Measurements from ENCODE around the gene MARCHF3. TPM values are rescaled to one million over a fixed set of nuclear protein-coding genes. Genes with fewer than 3 reads are reported as not detected.
"Not testable (repeated sequence)": the region's sequence is repeated elsewhere in the genome, so short reads cannot be mapped to it uniquely, and the experiment has no call there.

Gene MARCHF3
- total RNA-seq, 2 experiments from 2014 or later, result 5.7 to 8.1 TPM

DNA sequence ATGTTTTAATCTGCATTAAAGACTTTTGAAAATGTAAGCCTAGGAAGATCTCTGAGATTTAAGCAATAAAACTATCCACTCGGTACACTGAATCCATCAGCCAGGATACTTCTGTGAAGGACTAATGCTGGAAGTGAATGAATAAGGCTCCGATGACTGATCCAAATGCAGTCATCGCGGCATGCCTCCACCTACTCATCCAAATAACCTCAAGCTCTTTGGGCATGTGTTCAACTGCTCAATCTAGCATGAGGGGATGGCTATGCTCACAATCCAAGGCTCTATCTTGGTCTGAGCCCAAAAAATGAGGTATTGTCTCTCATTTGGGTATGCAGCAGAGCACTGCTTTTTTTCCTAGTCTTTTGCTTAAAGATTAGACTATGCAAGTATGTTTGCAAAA is 19.2 kb downstream of the MARCHF3 start:
- Mint-ChIP-seq H3K9me3 (peaks cover 4% of the 10 kb centered on the region), H3K36me3 (peaks cover 6% of the 10 kb centered on the region), H3K27me3 (no peaks in the 10 kb centered on the region), H3K4me3 (no peak overlapping the region), H3K27ac (peak overlapping the region; percentile 85), H3K4me1 (peaks cover 43% of the 10 kb centered on the region)
- DNase-seq, result no peak

DNA sequence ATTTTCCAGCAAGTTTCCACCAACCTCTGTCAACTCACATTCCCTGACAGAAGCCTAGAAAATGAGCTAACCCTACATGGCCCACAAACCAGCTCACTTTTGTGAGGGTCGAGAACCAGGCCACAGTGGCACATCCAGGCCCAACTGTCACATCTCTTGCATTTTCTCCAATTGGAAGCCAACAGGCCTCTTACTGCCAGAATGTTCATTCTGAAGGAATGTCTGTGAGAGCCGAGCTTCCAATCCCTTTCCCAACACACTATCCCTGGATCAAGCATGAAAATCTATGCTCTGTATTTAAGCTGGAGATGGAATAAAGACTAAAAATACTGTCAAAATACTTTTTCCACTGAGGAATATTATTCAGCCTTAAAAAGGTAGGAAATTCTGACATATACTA is 20.0 kb downstream of the MARCHF3 start:
- DNase-seq, result no peak
- Mint-ChIP-seq H3K4me3 (no peak overlapping the region), H3K4me1 (peaks cover 43% of the 10 kb centered on the region), H3K27me3 (no peaks in the 10 kb centered on the region), H3K36me3 (peaks cover 6% of the 10 kb centered on the region), H3K9me3 (peaks cover 4% of the 10 kb centered on the region), H3K27ac (no peak overlapping the region)

DNA sequence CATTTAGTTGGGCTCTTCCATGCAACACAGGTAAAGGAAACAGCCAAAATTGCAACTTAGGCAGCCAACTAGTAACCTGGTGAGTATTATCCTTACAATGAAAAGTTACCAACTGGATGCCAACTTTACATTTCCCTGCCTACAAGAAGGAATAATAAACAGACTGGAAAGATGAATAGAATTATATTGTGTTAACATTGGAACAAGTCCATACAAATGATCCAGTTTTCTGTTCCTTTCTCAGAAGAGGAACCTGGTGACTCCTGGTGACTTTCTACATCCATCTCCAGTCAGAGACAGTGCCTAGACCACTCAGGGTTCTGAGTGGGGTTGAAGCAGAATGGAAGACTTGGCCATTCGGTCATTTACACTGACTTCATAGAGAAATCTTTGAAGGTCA is 20.6 kb downstream of the MARCHF3 start:
- Mint-ChIP-seq H3K27me3 (no peaks in the 10 kb centered on the region), H3K27ac (no peak overlapping the region)
- no peak for DNase-seq

DNA sequence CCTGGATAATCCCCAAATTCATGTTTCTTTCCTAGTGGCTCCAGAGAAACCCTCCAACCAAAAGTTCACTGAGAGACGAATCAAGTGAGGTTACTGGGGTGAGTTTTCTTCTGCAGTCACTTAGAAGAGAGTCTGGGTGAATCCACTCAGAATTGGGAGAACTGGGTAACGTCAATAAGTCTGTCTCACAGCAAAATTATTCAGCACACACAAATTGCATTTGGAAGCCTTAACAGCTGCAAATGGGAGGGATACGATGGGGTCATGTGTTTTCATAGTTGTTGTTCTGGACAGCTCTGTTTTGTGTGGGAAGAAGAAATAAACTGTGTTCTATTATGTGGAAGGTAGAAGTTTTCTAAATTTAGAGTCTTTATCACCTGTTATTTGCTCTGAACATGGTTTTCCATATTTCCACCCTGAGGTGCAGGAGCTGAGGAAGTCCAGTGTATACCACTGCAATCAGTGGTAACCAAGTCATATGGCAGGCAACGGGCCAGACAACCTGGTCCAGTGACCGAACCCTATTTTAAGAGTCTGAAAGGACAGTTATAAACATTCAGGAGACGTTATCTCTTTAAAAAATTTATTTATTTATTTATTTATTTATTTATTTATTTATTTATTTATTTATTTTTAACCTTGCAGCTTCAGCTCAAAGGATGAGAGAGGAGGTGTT is 21.9 kb downstream of the MARCHF3 start:
- DNase-seq, result no peak
- Mint-ChIP-seq H3K4me1 (peaks cover 34% of the 10 kb centered on the region), H3K9me3 (peaks cover 4% of the 10 kb centered on the region), H3K4me3 (no peak overlapping the region), H3K36me3 (peaks cover 2% of the 10 kb centered on the region), H3K27me3 (no peaks in the 10 kb centered on the region), H3K27ac (no peak overlapping the region)

More for the DNA sequence above, 20.6 kb downstream of the MARCHF3 start:
- Mint-ChIP-seq H3K4me1 (peaks cover 40% of the 10 kb centered on the region), H3K4me3 (no peak overlapping the region), H3K36me3 (peaks cover 6% of the 10 kb centered on the region), H3K9me3 (peaks cover 4% of the 10 kb centered on the region)

DNA sequence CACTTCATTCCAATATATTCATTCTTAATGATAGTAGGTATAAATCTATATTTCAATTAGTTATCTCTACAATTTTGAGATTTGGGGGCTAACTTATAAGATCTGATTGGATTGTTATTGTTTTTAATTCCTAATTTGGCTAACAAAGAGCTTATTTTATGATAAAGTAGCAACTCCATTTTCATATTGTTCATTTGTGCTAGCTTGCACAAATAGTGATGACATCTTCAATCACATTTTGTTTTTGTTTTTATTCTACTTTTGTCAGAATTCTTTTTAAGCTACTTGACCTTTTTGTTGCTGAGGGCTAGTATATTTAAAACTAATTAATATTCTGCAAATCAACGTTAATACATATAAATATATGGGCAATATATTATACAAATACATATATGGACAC is 22.8 kb downstream of the MARCHF3 start:
- no peak overlapping the region for H3K4me3 Mint-ChIP-seq
- H3K27me3 Mint-ChIP-seq, result no peaks in the 10 kb centered on the region
- peaks cover 28% of the 10 kb centered on the region for H3K4me1 Mint-ChIP-seq
- no peak overlapping the region for H3K27ac Mint-ChIP-seq
- H3K36me3 Mint-ChIP-seq, result peaks cover 2% of the 10 kb centered on the region
- peaks cover 4% of the 10 kb centered on the region for H3K9me3 Mint-ChIP-seq
- no peak for DNase-seq

DNA sequence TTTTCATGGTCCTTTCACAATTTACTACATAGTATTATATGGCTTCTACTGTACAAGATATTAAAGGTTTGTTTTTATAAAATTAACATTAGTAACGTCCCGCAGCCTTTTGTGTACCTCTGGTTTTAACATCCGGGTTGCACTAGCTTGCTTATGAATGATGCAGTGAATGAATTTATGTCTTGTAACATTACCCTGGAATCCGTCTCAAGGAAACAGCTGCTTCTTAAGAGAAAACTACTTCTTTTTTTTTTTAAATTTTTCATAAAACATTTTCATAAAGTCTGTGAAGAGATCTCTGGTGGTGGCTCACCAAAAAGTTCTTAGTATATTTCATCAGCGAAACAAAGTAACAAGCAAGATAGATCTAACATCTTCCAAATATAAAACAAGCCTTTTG is 23.6 kb downstream of the MARCHF3 start:
- peaks cover 2% of the 10 kb centered on the region for H3K36me3 Mint-ChIP-seq
- H3K4me1 Mint-ChIP-seq, result peaks cover 20% of the 10 kb centered on the region
- H3K4me3 Mint-ChIP-seq, result no peak overlapping the region
- no peaks in the 10 kb centered on the region for H3K27me3 Mint-ChIP-seq
- no peak for DNase-seq
- peaks cover 4% of the 10 kb centered on the region for H3K9me3 Mint-ChIP-seq
- H3K27ac Mint-ChIP-seq, result no peak overlapping the region

DNA sequence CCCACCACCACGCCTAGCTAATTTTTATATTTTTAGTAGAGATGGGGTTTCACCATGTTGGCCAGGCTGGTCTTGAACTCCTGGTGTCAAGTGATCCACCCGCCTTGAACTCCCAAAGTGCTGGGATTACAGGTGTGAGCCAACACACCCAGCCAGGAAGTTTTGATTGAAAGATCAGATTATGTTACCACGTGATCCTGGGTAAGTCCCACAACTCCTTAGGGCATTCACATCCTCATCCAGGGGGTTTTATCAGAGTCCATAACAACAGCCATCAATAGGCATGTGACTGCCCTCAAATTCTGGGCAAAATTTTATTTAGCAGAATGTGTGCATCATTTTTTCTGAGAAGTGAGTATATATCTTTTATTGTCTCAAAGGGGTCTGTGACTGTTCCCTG is 25.1 kb downstream of the MARCHF3 start:
- H3K27me3 Mint-ChIP-seq, H3K4me3 Mint-ChIP-seq, H3K36me3 Mint-ChIP-seq, DNase-seq, H3K27ac Mint-ChIP-seq, H3K9me3 Mint-ChIP-seq: not testable (repeated sequence)
- H3K4me1 Mint-ChIP-seq, result peaks cover 13% of the 10 kb centered on the region

DNA sequence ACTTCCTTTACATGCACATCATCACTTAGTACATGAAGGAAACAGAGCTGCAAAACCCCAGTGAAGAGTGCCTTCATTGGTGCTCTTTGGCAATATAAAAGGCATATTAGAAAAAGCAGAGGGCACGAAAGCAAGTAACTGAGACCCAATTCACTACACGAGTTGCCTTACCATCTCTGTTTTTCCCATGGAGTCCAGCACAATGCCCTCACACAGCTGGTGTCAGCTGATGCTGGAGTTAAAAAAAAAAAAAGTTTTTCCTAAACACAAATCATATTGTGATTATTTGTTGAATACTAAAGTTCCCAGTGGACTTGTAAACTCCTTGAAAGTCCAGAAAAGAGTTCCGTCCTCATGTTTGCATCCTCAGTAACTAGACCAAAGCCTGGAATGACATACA is 25.6 kb downstream of the MARCHF3 start:
- H3K27me3 Mint-ChIP-seq, result no peaks in the 10 kb centered on the region
- no peak overlapping the region for H3K4me3 Mint-ChIP-seq
- H3K27ac Mint-ChIP-seq, result no peak overlapping the region
- DNase-seq, result no peak
- H3K4me1 Mint-ChIP-seq, result peaks cover 11% of the 10 kb centered on the region
- H3K9me3 Mint-ChIP-seq, result peaks cover 2% of the 10 kb centered on the region
- no peaks in the 10 kb centered on the region for H3K36me3 Mint-ChIP-seq

DNA sequence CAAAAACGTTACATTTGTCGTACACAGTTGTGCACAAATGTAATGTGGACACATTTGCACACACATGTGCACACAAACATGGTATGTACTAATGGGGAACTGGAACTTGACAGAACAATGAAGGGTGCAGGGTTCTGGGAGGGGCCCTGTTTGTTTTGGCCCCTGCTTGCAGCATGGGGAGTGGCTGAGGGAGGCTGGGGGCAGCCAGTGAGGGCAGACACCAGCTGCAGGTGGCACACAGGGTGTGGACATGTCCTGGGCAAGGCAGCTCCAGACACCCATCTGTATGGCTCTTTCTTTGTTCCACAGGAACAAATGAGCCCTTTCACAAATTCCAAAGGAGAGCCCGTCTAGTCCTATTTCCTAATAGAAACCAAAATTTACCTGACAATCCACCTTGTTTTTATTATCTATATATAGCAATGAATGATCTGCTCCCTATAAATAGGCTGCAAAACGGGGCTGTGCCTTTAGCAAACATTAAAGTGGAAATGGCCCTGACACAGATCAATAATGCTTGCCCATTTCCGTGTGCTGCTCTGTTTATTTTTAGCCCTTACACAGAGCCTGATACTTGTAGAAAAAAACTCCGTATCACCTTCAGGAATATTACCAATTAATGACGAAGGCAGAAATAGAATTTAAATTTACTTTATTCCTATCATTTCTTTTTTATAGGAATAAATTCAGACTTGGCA is 26.4 kb downstream of the MARCHF3 start:
- peaks cover 5% of the 10 kb centered on the region for H3K4me1 Mint-ChIP-seq
- DNase-seq, result no peak
- no peak overlapping the region for H3K4me3 Mint-ChIP-seq

DNA sequence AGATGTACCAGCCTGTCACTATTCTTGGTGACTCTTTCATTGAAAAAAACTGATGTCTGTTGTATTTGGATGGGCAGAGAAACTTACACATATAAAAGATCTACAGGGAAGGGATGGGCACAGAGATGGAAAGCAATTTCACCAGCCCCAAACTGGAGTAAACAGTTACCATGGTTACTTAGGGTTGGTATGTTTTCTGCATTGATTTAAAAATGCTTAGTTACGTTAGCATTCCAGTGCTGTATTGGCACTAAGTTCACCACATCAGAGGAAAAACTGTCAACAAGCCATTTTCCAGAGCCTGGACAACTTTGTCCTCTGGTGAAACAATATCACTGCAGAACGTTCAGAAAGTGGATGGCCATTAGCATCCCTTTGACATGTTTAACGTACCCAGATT is 28.0 kb downstream of the MARCHF3 start:
- no peaks in the 10 kb centered on the region for H3K27me3 Mint-ChIP-seq
- H3K9me3 Mint-ChIP-seq, result no peaks in the 10 kb centered on the region
- no peaks in the 10 kb centered on the region for H3K36me3 Mint-ChIP-seq
- H3K4me1 Mint-ChIP-seq, result peaks cover 6% of the 10 kb centered on the region
- H3K4me3 Mint-ChIP-seq, result no peak overlapping the region
- DNase-seq, result no peak
- H3K27ac Mint-ChIP-seq, result no peak overlapping the region

More for the DNA sequence above, 26.4 kb downstream of the MARCHF3 start:
- H3K27ac Mint-ChIP-seq, result no peak overlapping the region
- H3K9me3 Mint-ChIP-seq, result no peaks in the 10 kb centered on the region
- no peaks in the 10 kb centered on the region for H3K36me3 Mint-ChIP-seq
- no peaks in the 10 kb centered on the region for H3K27me3 Mint-ChIP-seq

DNA sequence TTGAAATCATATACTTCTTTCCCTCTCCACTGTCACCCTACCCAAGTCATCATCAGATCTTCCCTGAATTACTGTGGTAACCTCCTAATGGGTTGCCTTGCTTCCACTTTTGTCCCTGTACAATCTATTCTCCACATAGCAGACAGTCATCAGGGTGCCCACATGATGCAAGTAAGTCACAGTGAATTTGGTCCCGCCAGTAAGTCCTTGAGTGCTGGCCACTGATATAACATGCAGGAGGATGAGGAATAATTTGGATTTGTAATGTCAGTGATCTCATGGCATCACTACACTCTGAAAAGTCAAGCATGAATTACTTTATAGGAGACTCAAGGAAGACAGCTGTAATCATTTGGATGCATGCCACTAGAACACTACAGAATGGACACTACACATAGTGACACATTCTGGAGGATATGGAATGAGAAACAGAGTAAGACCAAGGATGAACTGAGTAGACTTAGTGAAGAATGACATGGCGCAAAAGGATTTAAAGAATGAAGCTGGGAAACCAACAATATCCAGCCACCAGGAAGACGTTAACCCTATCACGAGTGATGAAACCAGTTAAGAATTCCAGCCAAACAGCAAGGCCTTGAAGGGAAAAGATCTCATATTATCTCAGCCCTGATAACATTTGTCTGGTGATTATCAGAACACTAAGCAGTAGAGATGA is 28.6 kb downstream of the MARCHF3 start:
- no peak for DNase-seq
- H3K4me3 Mint-ChIP-seq, result no peak overlapping the region
- no peaks in the 10 kb centered on the region for H3K36me3 Mint-ChIP-seq
- no peak overlapping the region for H3K27ac Mint-ChIP-seq
- H3K9me3 Mint-ChIP-seq, result no peaks in the 10 kb centered on the region
- H3K4me1 Mint-ChIP-seq, result peaks cover 3% of the 10 kb centered on the region
- no peaks in the 10 kb centered on the region for H3K27me3 Mint-ChIP-seq

DNA sequence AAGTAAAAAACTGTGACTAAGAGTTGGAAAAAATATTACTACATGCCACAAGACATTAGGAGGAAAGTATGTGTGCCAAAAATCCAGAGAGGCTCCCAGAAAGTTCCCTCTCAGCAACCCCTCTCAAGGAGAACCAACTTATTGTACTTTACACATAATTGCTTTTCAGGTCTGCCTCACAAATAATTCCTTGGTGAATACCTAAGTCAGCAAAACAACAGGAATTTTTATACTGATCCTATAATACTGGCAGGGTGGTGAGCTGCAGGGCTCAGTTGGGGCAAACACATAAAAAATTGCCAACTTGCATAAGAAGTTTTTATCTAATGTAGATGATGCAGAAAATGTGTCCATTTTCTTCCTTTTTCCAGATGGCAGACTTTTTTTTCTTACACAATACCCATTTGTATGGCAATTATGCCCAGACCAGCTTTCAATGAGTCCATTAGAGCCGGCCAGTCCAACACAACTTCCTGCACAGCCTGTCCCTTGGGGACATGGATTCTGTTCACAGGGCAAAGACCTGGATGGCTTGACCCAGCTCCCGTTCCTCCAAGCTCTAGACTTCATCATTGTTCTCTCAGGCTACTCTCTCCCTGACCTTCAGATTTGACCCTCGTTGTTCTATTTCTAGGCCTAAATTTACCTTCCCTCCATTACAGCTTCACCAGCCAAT is 31.3 kb downstream of the MARCHF3 start:
- Mint-ChIP-seq H3K27ac (no peak overlapping the region), H3K36me3 (no peaks in the 10 kb centered on the region), H3K9me3 (no peaks in the 10 kb centered on the region), H3K27me3 (no peaks in the 10 kb centered on the region), H3K4me3 (no peak overlapping the region), H3K4me1 (peaks cover 17% of the 10 kb centered on the region)
- DNase-seq, result no peak

DNA sequence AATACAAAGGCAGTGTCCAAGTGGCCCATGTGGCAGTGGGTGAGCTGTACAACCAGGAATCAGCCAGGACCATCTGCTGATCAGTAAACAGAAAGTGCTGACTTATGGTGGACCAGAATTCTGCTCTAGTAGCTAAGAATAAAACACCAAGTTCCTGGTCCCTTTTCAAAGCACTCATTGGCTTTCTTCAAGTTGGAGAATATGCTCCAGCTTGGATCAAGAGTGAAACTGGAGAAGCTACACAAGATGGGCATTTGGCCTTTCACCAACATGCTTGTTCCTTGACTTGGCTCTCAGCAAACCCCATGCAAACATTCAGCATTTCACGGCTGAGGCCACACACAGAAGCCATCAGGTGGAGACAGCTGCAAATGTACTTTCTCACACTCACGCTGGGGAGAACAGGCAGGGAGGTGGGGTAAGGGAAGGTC is 32.1 kb downstream of the MARCHF3 start:
- DNase-seq, result no peak
- Mint-ChIP-seq H3K4me3 (no peak overlapping the region), H3K27me3 (no peaks in the 10 kb centered on the region), H3K4me1 (peaks cover 22% of the 10 kb centered on the region), H3K9me3 (no peaks in the 10 kb centered on the region), H3K36me3 (no peaks in the 10 kb centered on the region), H3K27ac (no peak overlapping the region)

DNA sequence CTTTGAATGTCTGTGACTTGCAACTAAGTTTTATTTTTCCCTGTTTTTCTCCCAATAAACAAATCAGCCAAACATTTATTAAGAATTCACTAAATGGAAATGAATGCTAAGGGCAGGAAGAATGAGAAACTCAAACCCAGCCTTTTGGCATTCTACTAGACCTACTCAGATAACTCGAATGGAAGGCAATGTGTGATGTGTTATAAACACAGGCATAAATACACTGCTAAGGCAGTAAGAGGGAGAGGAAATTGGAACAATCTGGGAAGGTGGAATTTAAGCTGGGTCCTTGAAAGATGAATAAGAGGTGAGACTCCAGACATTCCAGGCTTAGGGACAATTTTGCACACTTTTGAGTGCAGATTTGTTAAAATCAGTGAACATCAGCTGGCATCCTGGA is 34.7 kb downstream of the MARCHF3 start:
- peaks cover 3% of the 10 kb centered on the region for H3K36me3 Mint-ChIP-seq
- no peak for DNase-seq
- H3K27ac Mint-ChIP-seq, result no peak overlapping the region
- peaks cover 22% of the 10 kb centered on the region for H3K4me1 Mint-ChIP-seq
- no peaks in the 10 kb centered on the region for H3K27me3 Mint-ChIP-seq
- peaks cover under 1% of the 10 kb centered on the region for H3K9me3 Mint-ChIP-seq
- no peak overlapping the region for H3K4me3 Mint-ChIP-seq

DNA sequence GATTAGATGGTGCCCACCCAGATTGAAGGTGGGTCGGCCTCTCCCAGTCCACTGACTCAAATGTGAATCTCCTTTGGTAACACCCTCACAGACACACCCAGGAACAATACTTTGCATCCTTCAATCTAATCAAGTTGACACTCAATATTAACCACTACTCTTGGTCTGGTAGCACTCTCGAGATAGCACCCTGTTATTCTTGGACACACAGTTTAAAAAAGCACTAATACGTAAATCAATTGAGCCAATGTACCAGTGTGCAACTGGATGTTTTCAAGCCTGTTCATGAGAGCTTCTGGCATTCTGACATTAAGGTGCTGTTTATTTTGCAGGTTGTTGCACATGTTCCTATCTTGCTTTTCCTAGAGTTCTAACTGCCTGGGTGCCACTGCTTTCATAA is 35.3 kb downstream of the MARCHF3 start:
- Mint-ChIP-seq H3K9me3 (peaks cover 5% of the 10 kb centered on the region), H3K27me3 (no peaks in the 10 kb centered on the region), H3K4me3 (no peak overlapping the region), H3K27ac (no peak overlapping the region), H3K36me3 (peaks cover 8% of the 10 kb centered on the region), H3K4me1 (peaks cover 22% of the 10 kb centered on the region)
- DNase-seq, result no peak

Data from activated naive CD8-positive, alpha-beta T cell treated with anti-CD3 and anti-CD28 coated beads for 36 hours (primary cell).